HCT116 (cell line): Measurements from ENCODE around the gene ADGRB3. TPM values are rescaled to one million over a fixed set of nuclear protein-coding genes. Genes with fewer than 3 reads are reported as not detected.

Experiments used
- ATAC-seq: fragments of 200-7000 bp; cut with Tn5 transposase; 2 replicates; pipeline ENCODE4 v1.9.1; 2020; ENCODE audit warnings: mild to moderate bottlenecking, moderate library complexity
- BruUV-seq: library from RNA; stranded (reverse); fragments of 400-500 nt; replicated peaks from 2 replicates; lab custom pipeline; 2021; lab: Mats Ljungman, UMichigan
- CTCF ChIA-PET: fragments of 300-600 bp; sonication (Branson Sonifier 250); formaldehyde crosslinking; loops from one replicate; lab custom pipeline; 2021; ENCODE audit warnings: antibody characterized with exemption; lab: Charles Lee
- POLR2A ChIA-PET: fragments of 300-600, 350-600 bp; sonication (Branson Sonifier 250); formaldehyde crosslinking; loops from one replicate; lab custom pipeline; 2021; ENCODE audit warnings: antibody characterized with exemption; lab: Charles Lee
- RAD21 ChIA-PET, 2 experiments: fragments of 300-600 bp; sonication (Branson Sonifier 250); formaldehyde crosslinking; loops; one replicate each; lab custom pipeline; 2023; ENCODE audit warnings: low total read pairs in 2 of 2; ENCODE audit not compliant: uncharacterized antibody in 2 of 2, unreplicated experiment in 2 of 2, low non-redundant PET in 1 of 2; lab: Charles Lee
- DNase-seq: peaks from one replicate; pipeline ENCODE4 v3.0.0-alpha.2; 2010; ENCODE audit warnings: low read depth, low spot score
- H2AFZ ChIP-seq: fragments of 200-600 bp; shearing (Covaris generic), sonication (generic); 2 replicates; pipeline ENCODE4 v1.6.1; 2017; ENCODE audit warnings: low read depth, mixed run types, mixed read lengths, antibody characterized with exemption, low read length; ENCODE audit not compliant: poor library complexity, severe bottlenecking
- H3K27ac ChIP-seq: 2 replicates; pipeline ENCODE4 v1.5.1; 2012; ENCODE audit warnings: low read depth, low read length
- H3K27me3 ChIP-seq: fragments of 200-600 bp; sonication (generic); 2 replicates; pipeline ENCODE4 v1.6.1; 2016; ENCODE audit warnings: mixed run types, low read length, mixed read lengths; ENCODE audit not compliant: insufficient read depth
- H3K36me3 ChIP-seq, 2 experiments: fragments of 200-500 bp in 1 of 2; fragments of 200-600 bp in 1 of 2; sonication (Bioruptor generic) in 1 of 2; sonication (generic) in 1 of 2; 2 replicates each; pipeline versions ENCODE4 v1.5.1 to v1.6.1; 2014 to 2016; ENCODE audit warnings: low read length in 2 of 2, inconsistent platforms in 1 of 2, mixed read lengths in 1 of 2, mixed run types in 1 of 2; ENCODE audit not compliant: insufficient read depth in 2 of 2, control insufficient read depth in 1 of 2
- H3K4me1 ChIP-seq, 2 experiments: fragments of 200-600 bp in 1 of 2; sonication (generic) in 1 of 2; 2 replicates each; pipeline versions ENCODE4 v1.5.1 to v1.6.1; 2012 to 2017; ENCODE audit warnings: low read length in 2 of 2, inconsistent platforms in 1 of 2, mild to moderate bottlenecking in 1 of 2, mixed read lengths in 1 of 2, mixed run types in 1 of 2, moderate library complexity in 1 of 2; ENCODE audit not compliant: insufficient read depth in 2 of 2, control insufficient read depth in 1 of 2
- H3K4me2 ChIP-seq: fragments of 200-600 bp; sonication (generic); 2 replicates; pipeline ENCODE4 v1.6.1; 2017; ENCODE audit warnings: mixed run types, low read length, mixed read lengths
- H3K4me3 ChIP-seq, 2 experiments: fragments of 200-600 bp in 1 of 2; sonication (generic) in 1 of 2; replicated peaks in 1 of 2; 2 replicates each; pipeline ENCODE4 v1.5.1; 2011 to 2016; ENCODE audit warnings: low read length in 2 of 2, control low read depth in 1 of 2, low read depth in 1 of 2, mild to moderate bottlenecking in 1 of 2, mixed read lengths in 1 of 2, mixed run types in 1 of 2
- H3K79me2 ChIP-seq: fragments of 200-600 bp; sonication (generic); 2 replicates; pipeline ENCODE4 v1.6.1; 2017; ENCODE audit warnings: mild to moderate bottlenecking, mixed run types, low read length, moderate library complexity, mixed read lengths; ENCODE audit not compliant: insufficient read depth
- H3K9ac ChIP-seq: fragments of 200-600 bp; sonication (generic); 2 replicates; pipeline ENCODE4 v1.6.1; 2016; ENCODE audit warnings: low read length, mixed read lengths
- H3K9me2 ChIP-seq: fragments of 200-600 bp; sonication (generic), shearing (Covaris generic); 2 replicates; pipeline ENCODE4 v1.6.1; 2017; ENCODE audit warnings: mixed run types, mild to moderate bottlenecking, moderate library complexity; ENCODE audit not compliant: insufficient read depth
- H3K9me3 ChIP-seq, 2 experiments: fragments of 200-500 bp in 1 of 2; fragments of 200-600 bp in 1 of 2; sonication (Bioruptor generic) in 1 of 2; sonication (generic) in 1 of 2; 2 replicates each; pipeline ENCODE4 v1.6.1; 2014 to 2017; ENCODE audit warnings: low read length in 2 of 2, mixed read lengths in 2 of 2, inconsistent platforms in 1 of 2, low read depth in 1 of 2, mild to moderate bottlenecking in 1 of 2, mixed run types in 1 of 2, moderate library complexity in 1 of 2; ENCODE audit not compliant: control insufficient read depth in 1 of 2, insufficient read depth in 1 of 2
- H4K20me1 ChIP-seq: fragments of 200-600 bp; sonication (generic), shearing (Covaris generic); 2 replicates; pipeline ENCODE4 v1.6.1; 2017; ENCODE audit warnings: mixed run types, mild to moderate bottlenecking, moderate library complexity; ENCODE audit not compliant: insufficient read depth
- CBX3 ChIP-seq: IDR thresholded peaks from 2 replicates; pipeline ENCODE4 v1.6.1; 2012; ENCODE audit warnings: low read depth
- CEBPB ChIP-seq: IDR thresholded peaks from 2 replicates; pipeline ENCODE4 v1.6.1; 2012; ENCODE audit warnings: low read depth
- CTCF ChIP-seq, 3 experiments: fragments of 200-600 bp in 1 of 3; sonication (generic) in 1 of 3; IDR thresholded peaks in 2 of 3; conservative IDR thresholded peaks in 1 of 3; 2 replicates each; pipeline ENCODE4 v1.5.1; 2012 to 2017; ENCODE audit warnings: low read depth in 2 of 3, low read length in 2 of 3, antibody characterized with exemption in 1 of 3, borderline replicate concordance in 1 of 3, control low read depth in 1 of 3, mild to moderate bottlenecking in 1 of 3, mixed read lengths in 1 of 3, mixed run types in 1 of 3, moderate library complexity in 1 of 3; ENCODE audit not compliant: insufficient read depth in 1 of 3
- EGR1 ChIP-seq: IDR thresholded peaks from 2 replicates; pipeline ENCODE4 v1.6.1; 2012; ENCODE audit warnings: low read depth
- ELF1 ChIP-seq: IDR thresholded peaks from 2 replicates; pipeline ENCODE4 v1.6.1; 2012; ENCODE audit warnings: low read depth, borderline replicate concordance
- EZH2 ChIP-seq: fragments of 200-600 bp; sonication (generic); IDR thresholded peaks from 2 replicates; pipeline ENCODE4 v1.6.1; 2017; ENCODE audit warnings: antibody characterized with exemption, mixed run types
- EZH2phosphoT487 ChIP-seq: fragments of 200-600 bp; IDR thresholded peaks from 2 replicates; pipeline ENCODE4 v1.6.1; 2018; ENCODE audit warnings: antibody characterized with exemption, borderline replicate concordance
- FOSL1 ChIP-seq: IDR thresholded peaks from 2 replicates; pipeline ENCODE4 v1.6.1; 2012; ENCODE audit warnings: low read depth
- JUND ChIP-seq: IDR thresholded peaks from 2 replicates; pipeline ENCODE4 v1.6.1; 2012
- POLR2A ChIP-seq: IDR thresholded peaks from 2 replicates; pipeline ENCODE4 v1.7.0; 2011; ENCODE audit warnings: borderline replicate concordance; ENCODE audit not compliant: insufficient read depth, insufficient read length; ENCODE audit errors: extremely low read depth
- POLR2AphosphoS5 ChIP-seq: IDR thresholded peaks from 2 replicates; pipeline ENCODE4 v1.6.1; 2011; ENCODE audit warnings: mild to moderate bottlenecking, low read depth, low read length, moderate library complexity
- RAD21 ChIP-seq: IDR thresholded peaks from 2 replicates; pipeline ENCODE4 v1.6.1; 2012; ENCODE audit warnings: low read depth, mild to moderate bottlenecking
- SIN3A ChIP-seq: IDR thresholded peaks from 2 replicates; pipeline ENCODE4 v1.6.1; 2012; ENCODE audit warnings: low read depth
- SP1 ChIP-seq: IDR thresholded peaks from 2 replicates; pipeline ENCODE4 v1.6.1; 2012; ENCODE audit warnings: low read depth
- SRF ChIP-seq: IDR thresholded peaks from 2 replicates; pipeline ENCODE4 v1.6.1; 2012; ENCODE audit warnings: low read depth
- TCF7L2 ChIP-seq: IDR thresholded peaks from 2 replicates; pipeline ENCODE4 v1.7.0; 2011; ENCODE audit warnings: borderline replicate concordance, inconsistent platforms; ENCODE audit not compliant: insufficient read depth, insufficient read length; ENCODE audit errors: extremely low read depth
- YY1 ChIP-seq: IDR thresholded peaks from 2 replicates; pipeline ENCODE4 v1.6.1; 2011; ENCODE audit warnings: low read length, low read depth, moderate library complexity, mild to moderate bottlenecking; ENCODE audit not compliant: insufficient replicate concordance; ENCODE audit errors: extremely low read depth
- ZBTB33 ChIP-seq: IDR thresholded peaks from 2 replicates; pipeline ENCODE4 v1.6.1; 2011; ENCODE audit warnings: mild to moderate bottlenecking, low read length, moderate library complexity; ENCODE audit not compliant: insufficient replicate concordance; ENCODE audit errors: extremely low read depth
- ZFX ChIP-seq: fragments of 450-650 bp; IDR thresholded peaks from 2 replicates; pipeline ENCODE4 v1.6.1; 2017
- ZNF274 ChIP-seq: fragments of 200-500 bp; sonication (Bioruptor generic); IDR thresholded peaks from 2 replicates; pipeline ENCODE4 v1.6.1; 2014; ENCODE audit warnings: mild to moderate bottlenecking, low read depth, low read length, inconsistent platforms
- intact Hi-C: fragments of 100-400 bp; cut with micrococcal nuclease; formaldehyde crosslinking; loops from 2 replicates; pipeline ENCODE4 v1.10.0; 2022
- total RNA-seq: library from RNA; stranded (reverse); gene quantifications from one replicate; pipeline ENCODE4 v1.2.1, GENCODE V29; 2021; ENCODE audit not compliant: unreplicated experiment

Gene ADGRB3
- total RNA-seq, 1 experiment from 2014 or later = not detected

- Histone ChIP-seq H3K79me2 (no peaks in the 10 kb centered on the region), H3K27me3 (no peaks in the 10 kb centered on the region), H3K27ac (no peak overlapping the region), H2AFZ (no peak overlapping the region), H3K36me3 (no peaks in the 10 kb centered on the region), H3K4me1 (no peaks in the 10 kb centered on the region), H3K4me2 (no peak overlapping the region), H4K20me1 (no peaks in the 10 kb centered on the region), H3K4me3 (no peak overlapping the region), H3K9ac (no peak overlapping the region), H3K9me3 (peaks cover 3 to 23% of the 10 kb centered on the region in 2 experiments; a peak in 2 of 4 replicates), H3K9me2 (no peaks in the 10 kb centered on the region)
- ChIA-PET POLR2A (no interaction called here), CTCF (no interaction called here), RAD21 (no interaction called here)
- ATAC-seq (no peak), DNase-seq (no peak)
- no peak for TF ChIP-seq SP1
- TF ChIP-seq RAD21 = no peak
- TF ChIP-seq CTCF (IDR thresholded peaks at IDR 0.05 in 2 of 3, conservative IDR thresholded peaks at IDR 0.05 in 1 of 3; ENCODE audit: borderline replicate concordance in 1 of 3, insufficient read depth in 1 of 3, low read depth in 2 of 3, low read length in 2 of 3) = no peak
- no peak for TF ChIP-seq CBX3
- no peak for TF ChIP-seq EZH2
- TF ChIP-seq SRF = no peak
- no peak for TF ChIP-seq FOSL1
- no peak for TF ChIP-seq EGR1
- TF ChIP-seq ELF1 = no peak
- TF ChIP-seq POLR2AphosphoS5 = no peak
- TF ChIP-seq CEBPB = no peak
- no peak for TF ChIP-seq YY1
- TF ChIP-seq SIN3A = no peak
- TF ChIP-seq TCF7L2 = no peak
- TF ChIP-seq POLR2A = no peak
- TF ChIP-seq ZBTB33 = no peak
- TF ChIP-seq EZH2phosphoT487 = no peak
- no peak for TF ChIP-seq ZFX
- TF ChIP-seq ZNF274 = no peak
- TF ChIP-seq JUND = no peak
- BruUV-seq = no TSS peak
- intact Hi-C loops = no loop called here
Measured at GRCh38 chr6:69007781-69008180, 372.7 kb downstream of the ADGRB3 start.
